IPS DF 4.7 (cell line): ENCODE results near the gene DBR1.
"Not testable (repeated sequence)": the region's sequence is repeated elsewhere in the genome, so short reads cannot be mapped to it uniquely, and the experiment has no call there.

Source experiments
- DNase-seq: peaks from one replicate; pipeline ENCODE4 v3.0.0-alpha.2; 2013; ENCODE audit warnings: low spot score; ENCODE audit errors: extremely low read depth

Gene DBR1

DNA sequence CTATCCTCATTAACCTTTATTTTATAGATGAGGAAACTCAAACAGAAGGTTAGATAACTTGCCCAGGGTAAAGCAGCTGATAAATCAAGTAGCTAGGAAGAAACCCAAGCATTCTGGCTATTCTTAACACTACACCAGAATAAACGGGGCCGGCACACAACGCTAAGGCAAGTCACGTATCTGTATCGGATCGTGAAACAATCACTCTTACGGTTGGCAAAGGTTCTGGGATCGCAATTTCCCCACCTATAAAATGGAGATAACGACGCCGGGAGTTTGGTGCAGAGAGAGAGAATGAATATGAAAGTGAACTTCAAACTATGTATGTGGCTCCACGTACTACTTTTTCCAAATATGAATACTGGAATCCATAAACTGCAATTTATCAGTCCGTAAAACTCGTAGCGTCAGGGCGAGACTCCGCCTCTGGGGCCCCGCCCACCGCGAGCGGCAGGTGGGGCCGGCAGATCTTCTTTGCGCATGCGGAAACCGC lies 12.1 kb upstream of the DBR1 start:
- DNase-seq = no peak

DNA sequence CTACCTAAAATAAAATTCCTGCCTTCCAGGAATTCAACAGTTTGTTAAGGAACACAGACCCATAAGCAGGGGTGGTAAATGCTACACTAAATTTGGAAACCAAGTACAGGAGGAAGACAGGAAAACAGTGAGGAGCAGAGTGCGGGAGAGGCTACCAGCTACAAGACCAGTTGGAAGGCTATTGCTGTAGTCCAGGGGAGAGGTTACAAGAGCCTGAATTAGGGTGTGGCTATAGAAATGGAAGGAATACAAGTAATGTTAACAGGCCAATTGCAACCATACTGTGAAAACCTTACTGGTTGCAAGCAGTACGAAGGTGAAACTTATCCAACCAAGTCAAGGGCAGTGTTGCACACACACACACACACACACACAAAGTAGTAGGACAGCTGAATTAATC lies 11.5 kb upstream of the DBR1 start:
- DNase-seq = no peak

DNA sequence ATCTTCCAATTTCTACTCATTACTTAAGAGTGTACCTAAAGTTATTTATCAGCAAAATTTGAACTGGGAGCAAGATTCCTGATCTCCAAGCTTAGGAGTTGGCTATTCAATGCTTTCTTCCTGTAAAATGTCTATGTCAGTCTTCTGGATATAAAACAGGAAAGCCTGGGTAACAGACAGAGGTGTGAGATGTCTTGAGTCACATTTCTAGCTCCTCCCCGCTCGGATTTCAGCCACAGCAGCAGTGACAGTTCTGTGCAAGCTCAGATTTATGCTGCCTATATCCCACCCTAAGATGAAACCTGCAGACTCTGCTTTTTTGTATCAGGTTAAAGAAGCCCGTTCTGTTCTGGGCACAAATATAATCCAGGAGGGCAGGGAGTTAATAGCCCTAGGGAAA lies 10.3 kb upstream of the DBR1 start:
- DNase-seq = no peak

DNA sequence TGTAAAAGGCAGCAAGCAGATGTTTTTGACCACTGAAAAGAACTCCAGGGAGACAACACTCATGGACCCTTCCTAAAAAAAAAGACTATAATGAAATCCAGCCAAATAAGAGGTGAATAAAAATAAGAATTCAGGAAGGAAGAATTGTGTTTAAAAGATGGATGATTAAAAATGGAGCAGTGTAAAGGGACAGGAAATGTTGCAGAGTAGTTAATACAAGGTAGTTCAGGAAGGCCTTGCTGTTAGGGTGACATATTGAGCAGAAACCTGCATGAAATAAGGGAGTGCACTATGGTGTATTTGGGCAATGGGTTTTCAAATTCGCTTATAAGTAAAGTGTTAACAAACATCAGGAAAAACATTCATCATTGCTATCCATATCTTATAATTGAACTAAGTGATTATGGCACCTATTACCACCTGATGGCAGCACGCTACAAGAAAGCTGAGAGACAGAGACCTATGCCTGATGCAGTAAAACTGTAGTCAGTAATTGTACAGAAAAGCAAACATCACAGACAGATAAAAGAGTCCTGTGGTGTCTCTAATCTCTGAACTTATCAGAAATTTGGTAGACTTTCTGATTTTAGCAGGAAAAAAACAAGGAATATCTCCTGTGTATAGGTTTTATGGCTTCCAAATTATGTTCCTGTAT lies 5.8 kb upstream of the DBR1 start:
- no peak for DNase-seq

DNA sequence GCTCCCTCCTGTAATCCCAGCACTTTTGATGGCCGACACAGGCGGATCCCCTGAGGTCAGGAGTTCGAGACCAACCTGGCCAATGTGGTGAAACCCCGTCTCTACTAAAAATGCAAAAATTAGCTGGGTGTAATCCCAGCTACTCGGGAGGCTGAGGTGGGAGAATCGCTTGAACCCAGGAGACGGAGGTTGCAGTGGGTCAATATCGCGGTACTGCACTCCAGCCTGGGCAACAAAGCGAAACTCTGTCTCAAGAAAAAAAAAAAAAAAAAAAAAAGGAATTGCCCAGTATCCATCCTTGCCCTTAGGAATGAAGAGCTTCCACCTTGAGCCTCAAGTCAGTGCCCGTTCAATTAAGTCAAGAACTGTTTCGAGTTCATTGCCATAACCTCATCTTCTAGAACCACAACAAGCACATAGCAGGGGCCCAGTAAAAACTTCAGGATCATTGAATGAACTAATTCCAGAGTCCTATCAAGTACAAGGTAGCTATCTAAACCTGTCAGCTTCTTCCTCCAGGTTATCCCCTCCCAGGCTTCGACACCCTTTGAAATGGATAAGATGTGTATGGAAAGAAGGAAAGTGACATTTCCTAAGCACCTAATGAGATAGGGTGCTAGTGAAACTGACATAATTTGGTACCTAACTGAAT lies 826 bp downstream of the DBR1 start:
- no peak for DNase-seq

DNA sequence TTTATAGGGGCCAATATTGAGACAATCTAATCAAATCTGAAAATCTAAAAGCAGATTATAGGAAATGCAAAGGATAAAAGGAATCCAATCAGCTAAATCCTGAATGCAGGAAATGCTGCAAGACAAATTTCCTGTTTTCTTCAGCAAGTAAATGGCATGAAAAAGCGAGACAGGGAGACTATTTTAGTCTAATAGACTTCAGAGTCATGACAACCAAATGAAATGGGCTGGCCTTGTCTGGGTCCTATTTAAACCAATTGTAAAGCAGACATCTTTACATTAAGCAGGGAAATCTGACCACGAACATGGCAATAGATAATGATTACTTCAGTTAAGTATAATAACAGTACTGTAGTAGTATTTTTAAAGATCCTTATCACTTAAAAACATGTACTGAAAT lies 2.1 kb downstream of the DBR1 start:
- no peak for DNase-seq

DNA sequence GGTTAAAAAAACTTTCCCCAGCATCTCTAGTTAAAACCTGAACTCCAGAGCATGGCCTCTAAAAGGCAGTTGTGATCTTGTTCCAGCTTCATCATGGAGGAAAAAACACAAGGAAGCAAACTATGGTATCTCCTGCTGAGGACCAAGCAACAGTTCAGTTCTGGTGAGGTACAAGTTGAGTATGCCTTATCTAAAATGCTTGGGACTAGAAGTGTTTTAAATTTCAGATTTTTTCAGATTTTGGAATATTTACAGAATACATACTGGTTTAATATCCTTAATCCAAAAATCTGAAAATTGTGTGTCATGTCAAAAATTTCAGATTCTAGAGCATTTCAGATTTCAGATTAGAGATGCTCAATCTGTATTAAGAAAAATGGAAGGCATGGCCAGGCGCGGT lies 9.7 kb downstream of the DBR1 start:
- no peak for DNase-seq

DNA sequence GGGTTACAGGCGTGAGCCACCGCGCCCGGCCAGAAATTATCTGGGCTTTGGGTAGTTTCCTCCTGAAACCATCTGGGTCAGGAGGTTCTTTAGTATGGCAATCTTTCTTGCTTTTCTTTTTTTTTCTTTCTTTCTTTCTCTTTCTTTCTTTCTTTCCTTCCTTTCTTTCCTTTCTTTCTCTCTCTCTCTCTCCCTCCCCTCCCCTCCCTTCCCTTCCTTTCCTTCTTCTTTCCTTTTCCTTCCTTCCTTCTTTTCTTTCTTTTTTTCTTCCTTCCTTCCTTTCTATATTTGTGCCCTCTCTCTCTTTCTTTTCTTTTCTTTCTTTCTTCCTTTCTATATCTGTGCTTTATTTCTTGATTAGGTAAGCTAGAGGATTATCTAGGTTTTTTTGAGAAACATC lies 17.0 kb downstream of the DBR1 start:
- no peak for DNase-seq

DNA sequence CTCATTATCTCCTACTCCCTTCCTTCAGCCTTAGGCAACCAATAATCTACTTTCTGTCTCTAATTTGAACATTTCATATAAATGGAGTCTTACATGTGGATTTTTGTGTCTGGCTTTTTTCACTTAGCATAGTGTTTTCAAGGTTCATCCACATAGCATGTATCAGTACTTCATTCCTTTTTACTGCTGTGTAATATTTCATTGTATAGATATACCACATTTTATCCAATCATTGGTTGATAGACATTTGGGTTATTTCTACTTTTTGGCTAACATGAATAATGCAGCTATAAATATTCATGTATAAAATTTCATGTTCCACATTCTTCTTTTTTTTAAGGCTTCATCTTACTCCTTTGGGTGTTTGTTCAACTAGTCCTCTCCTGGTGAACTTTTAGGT lies 20.2 kb downstream of the DBR1 start:
- no peak for DNase-seq

DNA sequence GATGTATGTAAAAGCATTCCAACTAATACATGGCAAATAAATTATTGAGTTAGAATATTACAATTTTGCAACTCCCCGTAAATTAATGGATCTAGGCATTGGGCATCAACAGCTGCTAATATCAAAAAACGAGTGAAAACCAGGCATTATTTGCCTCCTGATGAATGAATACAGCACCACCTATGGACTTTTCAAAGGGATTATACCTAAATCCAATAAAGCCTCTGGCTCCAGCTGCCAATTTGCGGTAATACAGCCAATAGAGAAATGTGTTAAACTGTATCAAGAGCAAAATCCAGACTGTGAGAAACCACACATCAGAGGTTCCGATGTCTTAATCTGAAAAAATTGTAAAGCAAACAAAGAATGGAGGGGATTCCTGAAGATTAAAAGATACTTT lies 26.2 kb downstream of the DBR1 start:
- no peak for DNase-seq

DNA sequence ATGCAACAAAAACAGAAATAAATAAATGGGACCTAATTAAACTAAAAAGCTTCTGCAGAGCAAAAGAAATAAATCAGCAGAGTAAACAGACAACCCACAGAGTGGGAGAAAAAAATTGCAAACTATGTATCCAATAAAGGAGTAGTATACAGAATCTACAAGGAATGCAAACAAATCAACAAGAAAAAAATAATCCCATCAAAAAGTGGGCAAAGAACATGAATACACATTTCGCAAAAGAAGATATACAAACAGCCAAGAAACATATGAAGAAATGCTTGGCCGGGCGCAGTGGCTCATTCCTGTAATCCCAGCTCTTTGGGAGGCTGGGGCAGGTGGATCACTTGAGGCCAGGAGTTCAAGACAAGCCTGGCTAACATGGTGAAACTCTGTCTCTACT lies 32.5 kb downstream of the DBR1 start:
- not testable (repeated sequence) for DNase-seq

DNA sequence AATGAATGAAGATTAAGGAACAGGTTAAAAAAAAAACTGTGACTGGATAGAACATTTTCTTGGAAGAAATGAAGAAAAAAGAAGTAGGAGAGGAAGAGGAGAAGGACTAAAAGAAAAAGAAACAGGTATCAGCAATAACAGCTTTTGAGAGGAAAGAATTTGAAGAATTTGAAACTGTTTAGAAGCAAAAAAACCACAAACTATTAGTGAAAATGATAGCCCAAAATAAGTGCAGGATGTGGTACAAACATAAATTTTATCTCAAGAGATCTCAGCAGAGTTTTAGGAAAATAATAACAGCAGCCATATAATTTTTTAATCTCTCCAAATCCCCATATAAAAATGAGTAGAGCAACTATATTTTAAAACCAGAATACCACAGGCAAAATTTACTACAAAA lies 33.8 kb downstream of the DBR1 start:
- no peak for DNase-seq

DNA sequence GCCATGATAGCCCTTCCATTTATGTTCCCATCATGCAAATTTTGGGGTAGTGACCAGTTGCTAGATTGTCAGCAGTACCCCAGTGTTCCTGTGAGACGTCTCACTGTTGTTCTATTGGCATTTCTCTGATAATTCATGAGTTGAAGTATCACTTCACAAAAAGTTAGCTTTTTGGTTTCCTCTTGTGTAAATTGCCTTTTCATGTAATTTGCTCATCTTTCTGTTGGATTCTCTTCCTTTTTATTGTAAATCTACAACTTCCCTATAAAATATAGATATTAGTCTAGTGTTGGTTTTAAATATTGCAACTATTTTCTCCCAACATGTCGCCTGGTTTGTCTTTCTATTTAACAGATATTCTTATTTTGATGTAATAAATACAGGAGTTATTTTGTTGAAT lies 35.0 kb downstream of the DBR1 start:
- DNase-seq = no peak

DNA sequence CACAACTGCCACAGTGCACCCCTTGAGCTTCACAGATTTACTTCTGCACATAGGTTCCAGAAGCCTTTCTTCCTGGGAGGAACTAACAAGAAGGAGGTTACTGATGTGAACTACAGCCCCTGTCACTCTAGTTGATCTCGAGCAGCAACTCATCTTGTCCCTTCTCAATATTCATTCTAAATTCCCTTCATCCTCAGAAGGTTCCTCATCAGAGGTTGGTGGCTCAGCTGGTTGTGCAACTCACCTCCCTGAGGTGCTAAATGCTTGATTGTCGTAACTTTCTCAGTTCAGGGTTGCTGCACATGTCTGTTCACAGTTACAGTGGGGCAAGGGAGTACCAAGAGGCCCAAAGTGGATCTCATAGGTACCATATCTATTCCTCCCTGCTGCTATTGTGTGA lies 36.9 kb downstream of the DBR1 start:
- no peak for DNase-seq

DNA sequence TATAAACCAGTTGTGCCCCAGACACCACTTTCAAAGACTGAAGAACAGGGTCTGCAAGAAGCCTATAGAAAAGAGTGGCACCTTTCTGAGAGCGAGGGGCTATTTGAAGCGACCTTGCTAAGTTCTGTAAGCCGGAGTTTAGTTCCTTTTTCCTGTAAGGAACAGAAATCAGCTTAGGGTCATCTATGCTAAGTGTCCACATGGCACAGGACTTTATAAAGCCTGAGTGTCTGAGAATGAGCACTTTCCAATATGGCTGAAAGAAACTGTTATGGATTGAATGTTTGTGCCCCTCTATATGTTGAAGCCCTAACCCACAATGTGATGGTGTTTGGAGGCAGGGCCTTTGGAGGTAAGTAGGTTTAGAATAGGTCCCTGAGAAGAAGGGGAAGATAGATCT lies 38.5 kb downstream of the DBR1 start:
- DNase-seq = no peak

DNA sequence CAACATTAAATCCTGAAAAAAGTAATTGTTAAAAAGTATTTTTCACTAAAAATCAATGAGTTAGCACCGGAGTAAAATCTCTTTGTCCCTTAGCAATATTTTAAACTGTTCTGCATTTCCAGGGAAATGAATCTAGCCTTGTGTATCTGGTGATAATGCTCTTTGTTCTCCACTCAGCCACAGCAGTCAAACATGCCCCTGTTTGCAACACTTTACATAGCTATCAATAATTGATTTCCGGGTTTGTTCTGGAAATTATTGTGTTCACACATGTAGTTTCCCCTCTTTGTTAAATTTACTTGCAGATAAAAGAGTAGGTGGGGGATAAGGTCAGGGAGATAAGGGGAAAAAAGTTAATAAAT lies 38.9 kb downstream of the DBR1 start:
- no peak for DNase-seq

DNA sequence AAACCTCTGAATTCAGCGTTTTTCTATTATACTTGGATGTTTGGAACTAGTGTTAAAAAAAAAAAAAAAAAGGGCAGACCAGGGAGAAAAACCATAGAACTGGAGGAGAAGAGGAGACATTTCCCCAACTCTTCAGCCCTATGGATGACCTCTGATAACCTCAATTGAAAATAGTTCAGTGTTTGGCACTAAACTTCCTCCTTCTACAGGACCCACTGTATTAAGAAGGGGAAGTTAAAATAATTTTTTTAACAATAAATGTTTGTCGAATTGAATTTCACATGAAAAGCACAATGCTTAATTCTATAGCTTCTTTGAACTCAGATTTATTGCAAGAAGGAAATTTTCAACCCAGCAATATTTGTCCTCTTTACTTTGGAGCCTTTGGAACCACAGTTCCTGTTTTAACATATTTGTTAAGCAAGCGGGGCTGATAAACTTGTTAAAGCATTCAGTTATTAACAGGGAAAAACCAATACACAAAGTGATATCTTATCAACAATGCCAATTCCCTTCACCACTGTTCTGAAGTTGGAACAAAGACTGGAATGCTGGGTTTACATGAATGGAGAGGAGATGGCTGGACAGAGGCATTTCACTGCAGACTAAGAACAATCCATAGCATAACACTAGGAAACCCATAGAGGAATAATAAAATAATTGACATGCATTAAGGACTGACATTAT lies 39.4 kb downstream of the DBR1 start:
- DNase-seq = no peak

DNA sequence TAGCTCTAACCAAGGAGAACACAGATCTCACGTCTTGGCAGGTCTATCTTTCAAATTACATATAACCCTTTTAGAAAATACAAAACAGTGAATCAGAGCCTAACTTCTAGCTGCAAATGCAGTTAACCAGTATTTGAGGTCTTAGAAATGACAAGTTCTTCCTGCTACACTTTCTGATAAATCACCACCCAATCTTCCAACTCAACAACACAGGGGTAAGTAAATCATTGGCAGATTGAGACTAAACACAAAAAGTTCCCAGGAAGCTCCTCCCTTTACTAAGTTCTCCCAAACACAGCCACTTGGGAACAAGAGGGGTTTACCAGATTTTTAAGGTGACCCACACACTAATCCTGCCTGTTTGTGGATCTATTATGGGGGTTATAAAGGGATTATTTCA lies 42.5 kb downstream of the DBR1 start, which contains the start of gene A4GNT:
TSS of gene A4GNT (minus strand) at position 152 of the 400 bp plus-strand sequence. CDS start 1,134 bp downstream, outside the sequence.
- no peak for DNase-seq

DNA sequence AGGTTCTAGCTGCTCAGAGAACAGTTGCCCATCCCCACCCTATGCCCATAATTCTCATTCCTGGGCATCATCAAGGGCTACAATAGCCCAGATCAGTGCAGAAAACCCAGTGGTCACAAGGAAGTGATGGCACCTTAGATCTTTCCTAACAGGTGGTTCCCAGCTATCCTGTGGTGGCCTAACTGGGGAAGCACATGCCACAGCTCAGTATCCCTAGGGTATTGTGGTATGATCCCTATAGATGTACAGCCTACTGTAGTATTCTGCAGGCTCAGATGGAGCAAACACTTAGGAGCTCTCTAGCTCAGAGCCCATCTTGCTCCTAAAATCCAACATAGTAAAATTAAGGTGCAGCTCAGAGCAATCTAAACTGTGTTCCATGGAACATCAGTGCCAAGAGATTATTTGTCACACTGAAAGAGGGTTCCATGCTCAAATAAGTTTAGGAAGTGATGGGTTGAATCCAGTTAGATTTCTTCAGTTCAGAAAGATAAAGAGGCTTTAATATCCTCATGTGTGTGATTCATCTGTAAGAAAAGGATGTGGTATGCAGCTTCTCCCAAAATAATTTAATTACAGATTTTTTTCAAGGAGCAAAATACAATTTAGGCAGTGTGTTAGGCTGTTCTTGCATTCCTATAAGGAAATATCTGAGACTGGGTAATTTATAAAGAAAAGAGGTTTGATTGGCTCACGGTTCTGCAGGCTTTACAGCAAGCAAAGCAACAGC lies 46.9 kb downstream of the DBR1 start:
- DNase-seq = no peak

DNA sequence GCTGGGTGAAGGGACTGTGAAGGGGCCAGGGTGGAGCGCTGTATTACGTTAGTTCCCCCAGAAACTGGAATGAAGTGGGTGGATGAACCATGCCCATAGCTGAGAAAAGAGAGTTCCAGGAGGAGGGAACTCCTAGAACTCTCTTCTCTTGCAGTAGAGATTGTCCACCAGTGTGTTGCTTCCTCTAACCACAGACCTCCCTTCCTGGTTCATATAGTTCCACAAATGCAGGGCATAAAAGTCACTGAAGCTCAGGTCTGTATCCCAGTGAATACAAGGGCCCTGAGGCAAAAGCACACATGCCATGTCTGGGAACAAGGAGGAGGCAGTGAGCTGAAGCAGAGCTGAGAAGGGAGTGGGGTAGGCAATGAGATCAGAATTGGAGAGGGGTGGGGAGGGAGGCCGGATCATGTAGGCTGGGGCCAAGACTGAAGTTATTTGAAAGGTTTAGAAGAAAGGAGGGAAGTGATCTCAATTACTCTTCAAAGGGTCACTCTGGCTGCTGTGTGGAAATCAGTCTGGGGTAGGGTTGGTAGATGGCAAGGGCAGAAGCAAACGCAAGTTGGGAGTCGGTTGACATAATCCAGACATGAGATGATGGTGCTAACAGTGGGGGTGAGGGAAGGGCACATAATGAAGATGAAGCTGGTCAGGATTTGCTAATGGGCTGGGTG lies 49.0 kb downstream of the DBR1 start:
- DNase-seq = no peak

DNA sequence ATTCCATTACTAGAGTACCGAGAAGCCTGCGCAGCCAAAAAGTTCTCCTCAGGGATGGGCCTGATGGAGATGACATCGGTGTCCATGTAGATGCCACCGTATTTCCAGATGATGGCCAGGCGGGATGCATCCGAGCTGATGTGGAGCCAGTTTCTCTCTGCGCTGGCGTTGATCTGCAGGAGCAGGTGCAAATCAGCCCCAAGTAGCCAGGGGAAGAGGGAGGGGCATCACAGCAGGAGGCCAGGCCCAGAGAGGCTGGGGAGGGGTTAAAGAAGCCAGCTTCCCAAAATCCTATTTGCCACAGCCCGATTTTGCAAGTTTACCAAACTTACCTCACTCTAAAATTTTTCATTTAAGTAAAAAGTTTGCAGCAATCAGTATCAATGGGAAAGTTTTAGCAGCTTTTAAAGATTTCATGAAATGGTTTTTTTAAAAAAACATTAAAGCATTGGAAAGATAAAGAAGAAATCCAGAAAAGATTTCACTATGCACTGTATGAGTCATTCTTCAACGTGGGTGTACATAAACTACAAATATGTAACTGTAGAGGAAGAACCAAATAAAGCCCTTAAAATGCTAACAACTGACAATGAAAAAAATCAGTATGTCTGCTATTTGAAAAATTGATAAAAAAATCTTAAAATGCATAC lies 49.9 kb downstream of the DBR1 start:
- DNase-seq = no peak
